Hindlimb muscle (tissue), 1 donor: Measurements from ENCODE around the gene PNPLA7. TPM values are rescaled to one million over a fixed set of nuclear protein-coding genes. Genes with fewer than 3 reads are reported as not detected.
"Not testable (repeated sequence)": the region's sequence is repeated elsewhere in the genome, so short reads cannot be mapped to it uniquely, and the experiment has no call there.

Experiments used
- DNase-seq: peaks from one replicate; pipeline ENCODE4 v3.0.0-alpha.2; 2013
- polyA plus RNA-seq: library from polyadenylated mRNA; unstranded; fragments of 120-200 nt; gene quantifications from one replicate; pipeline ENCODE4 v1.2.1, GENCODE V29; 2013; ENCODE audit not compliant: insufficient read length

PNPLA7 gene
- polyA plus RNA-seq, 1 donor, result 4.5 TPM

- DNase-seq, result no peak
Observed at GRCh38 chr9:137478962-137479861, 71.0 kb downstream of the PNPLA7 start.

GRCh38 chr9:137478613-137478961, 71.6 kb downstream of the PNPLA7 start:
- no peak for DNase-seq

GRCh38 chr9:137477778-137478612, 72.2 kb downstream of the PNPLA7 start:
- no peak for DNase-seq

GRCh38 chr9:137476856-137477255, 73.3 kb downstream of the PNPLA7 start:
- DNase-seq, result no peak

- no peak for DNase-seq
Observed at GRCh38 chr9:137475666-137476065, 74.5 kb downstream of the PNPLA7 start.

- no peak for DNase-seq
Observed at GRCh38 chr9:137474271-137474670, 75.9 kb downstream of the PNPLA7 start.

- DNase-seq, result no peak
Observed at GRCh38 chr9:137470785-137471184, 79.4 kb downstream of the PNPLA7 start.

GRCh38 chr9:137467896-137468295, 82.3 kb downstream of the PNPLA7 start:
- no peak for DNase-seq

GRCh38 chr9:137467161-137467581, 83.0 kb downstream of the PNPLA7 start:
- no peak for DNase-seq

- not testable (repeated sequence) for DNase-seq
Observed at GRCh38 chr9:137466389-137467085, 83.7 kb downstream of the PNPLA7 start.

- no peak for DNase-seq
Observed at GRCh38 chr9:137465720-137466388, 84.3 kb downstream of the PNPLA7 start.

GRCh38 chr9:137465000-137465719, 85.0 kb downstream of the PNPLA7 start:
- DNase-seq, result no peak

GRCh38 chr9:137464291-137464999, 85.8 kb downstream of the PNPLA7 start:
- DNase-seq, result no peak

GRCh38 chr9:137463931-137464290, 86.3 kb downstream of the PNPLA7 start:
- no peak for DNase-seq

GRCh38 chr9:137462986-137463930, 86.9 kb downstream of the PNPLA7 start:
- DNase-seq, result no peak

GRCh38 chr9:137462396-137462985, 87.7 kb downstream of the PNPLA7 start:
- no peak for DNase-seq

GRCh38 chr9:137461663-137462395, 88.4 kb downstream of the PNPLA7 start:
- no peak for DNase-seq

GRCh38 chr9:137461316-137461662, 88.9 kb downstream of the PNPLA7 start:
- no peak for DNase-seq
